Panc1 (cell line): ENCODE data around the gene POLR1E. TPM values are rescaled to one million over a fixed set of nuclear protein-coding genes. Genes with fewer than 3 reads are reported as not detected.

Source experiments
- ATAC-seq: fragments of 200-7000 bp; cut with Tn5 transposase; 2 replicates; pipeline ENCODE4 v1.9.1; 2020; ENCODE audit warnings: mild to moderate bottlenecking, moderate library complexity
- BruUV-seq: library from RNA; stranded (reverse); fragments of 400-500 nt; replicated peaks from 2 replicates; lab custom pipeline; 2021; lab: Mats Ljungman, UMichigan
- CTCF ChIA-PET: fragments of 300-600 bp; sonication (Branson Sonifier 250); formaldehyde crosslinking; loops from one replicate; lab custom pipeline; 2022; ENCODE audit warnings: antibody characterized with exemption; lab: Charles Lee
- POLR2A ChIA-PET: fragments of 300-600 bp; sonication (Branson Sonifier 250); formaldehyde crosslinking; loops from one replicate; lab custom pipeline; 2022; ENCODE audit warnings: antibody characterized with exemption; lab: Charles Lee
- DNase-seq: peaks from one replicate; pipeline ENCODE4 v3.0.0-alpha.2; 2010; ENCODE audit warnings: low read depth, low spot score
- H3K27ac ChIP-seq: 2 replicates; pipeline ENCODE4 v1.5.1; 2011; ENCODE audit warnings: mild to moderate bottlenecking, low read length, inconsistent platforms
- H3K27me3 ChIP-seq: fragments of 200-500 bp; sonication (Bioruptor generic); 2 replicates; pipeline ENCODE4 v1.6.0; 2014; ENCODE audit warnings: low read length, inconsistent platforms; ENCODE audit not compliant: control insufficient read depth, insufficient read depth
- H3K36me3 ChIP-seq: fragments of 200-500 bp; sonication (Bioruptor generic); 2 replicates; pipeline ENCODE4 v1.5.1; 2014; ENCODE audit warnings: inconsistent platforms, mild to moderate bottlenecking, low read length, moderate library complexity; ENCODE audit not compliant: control insufficient read depth, insufficient read depth
- H3K4me1 ChIP-seq: 2 replicates; pipeline ENCODE4 v1.5.1; 2011; ENCODE audit warnings: inconsistent platforms, mild to moderate bottlenecking, low read length, moderate library complexity; ENCODE audit not compliant: control insufficient read depth, insufficient read depth
- H3K4me3 ChIP-seq, 2 experiments: 2 replicates each; pipeline ENCODE4 v1.5.1; 2011 to 2012; ENCODE audit warnings: low read depth in 2 of 2, low read length in 2 of 2, mild to moderate bottlenecking in 2 of 2, inconsistent platforms in 1 of 2, moderate library complexity in 1 of 2
- H3K9me3 ChIP-seq: fragments of 200-500 bp; sonication (Bioruptor generic); 2 replicates; pipeline ENCODE4 v1.5.1; 2014; ENCODE audit warnings: low read depth, mild to moderate bottlenecking, inconsistent platforms, low read length, moderate library complexity; ENCODE audit not compliant: control insufficient read depth, insufficient read depth
- POLR2AphosphoS5 ChIP-seq: IDR thresholded peaks from 2 replicates; pipeline ENCODE4 v1.6.1; 2012; ENCODE audit warnings: mild to moderate bottlenecking, low read depth, low read length, moderate library complexity
- SIN3A ChIP-seq: IDR thresholded peaks from 2 replicates; pipeline ENCODE4 v1.6.1; 2012; ENCODE audit warnings: low read depth, mild to moderate bottlenecking, low read length, moderate library complexity, borderline replicate concordance; ENCODE audit not compliant: insufficient read depth
- TCF7L2 ChIP-seq: IDR thresholded peaks from 2 replicates; pipeline ENCODE4 v1.6.1; 2011; ENCODE audit warnings: mild to moderate bottlenecking, low read depth, low read length, inconsistent platforms
- in situ Hi-C: cut with HindIII; loops from 2 replicates; pipeline ENCODE4 v1.10.0; 2016; ENCODE audit warnings: low sequenced_read_pairs, low pct_unique_long_range_greater_than_20kb
- intact Hi-C: fragments of 100-400 bp; cut with micrococcal nuclease; formaldehyde crosslinking; loops from one replicate; pipeline ENCODE4 v1.10.0; 2022; ENCODE audit not compliant: unreplicated experiment
- total RNA-seq: library from RNA; stranded (reverse); gene quantifications from one replicate; pipeline ENCODE4 v1.2.1, GENCODE V29; 2021; ENCODE audit not compliant: unreplicated experiment
- TF ChIP-seq, protein P1 (sequence below): fragments of 450-650 bp; IDR thresholded peaks from 2 replicates; pipeline ENCODE4 v1.5.1; 2017; ENCODE audit warnings: mild to moderate bottlenecking
- TF ChIP-seq, protein P2 (sequence below), 2 experiments: IDR thresholded peaks; 2 replicates each; pipeline ENCODE4 v1.6.1; 2011 to 2012; ENCODE audit warnings: low read depth in 2 of 2, control low read depth in 1 of 2, low read length in 1 of 2, mild to moderate bottlenecking in 1 of 2, moderate library complexity in 1 of 2; ENCODE audit not compliant: insufficient read depth in 1 of 2

The POLR1E gene
- total RNA-seq, 1 experiment from 2014 or later, result 93.8 TPM

DNA sequence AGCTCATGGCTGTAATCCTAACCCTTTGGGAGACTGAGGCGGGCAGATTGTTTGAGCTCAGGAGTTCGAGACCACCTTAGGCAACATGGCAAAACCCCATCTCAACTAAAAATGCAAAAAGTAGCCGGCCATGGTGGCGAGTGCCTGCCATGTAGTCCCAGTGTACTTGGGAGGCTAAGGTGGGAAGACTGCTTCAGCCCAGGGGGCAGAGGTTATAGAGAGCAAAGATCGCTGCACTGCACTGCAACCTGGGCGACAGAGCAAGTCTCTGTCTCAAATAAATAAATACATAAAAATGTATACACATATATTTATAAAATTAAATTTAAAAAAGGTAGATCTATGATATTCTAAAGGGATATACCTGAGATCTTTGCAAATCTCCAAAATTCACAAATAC lies 39.9 kb upstream of the POLR1E start:
- no peak for DNase-seq
- intact Hi-C loops (no loop called here), in situ Hi-C loops (no loop called here)
- Histone ChIP-seq H3K9me3 (no peaks in the 10 kb centered on the region), H3K27me3 (no peaks in the 10 kb centered on the region), H3K36me3 (peaks cover 14% of the 10 kb centered on the region), H3K4me1 (peaks cover 14% of the 10 kb centered on the region), H3K4me3 (no peak overlapping the region), H3K27ac (no peak overlapping the region)
- BruUV-seq, result no TSS peak
- TF ChIP-seq, protein P1, sequence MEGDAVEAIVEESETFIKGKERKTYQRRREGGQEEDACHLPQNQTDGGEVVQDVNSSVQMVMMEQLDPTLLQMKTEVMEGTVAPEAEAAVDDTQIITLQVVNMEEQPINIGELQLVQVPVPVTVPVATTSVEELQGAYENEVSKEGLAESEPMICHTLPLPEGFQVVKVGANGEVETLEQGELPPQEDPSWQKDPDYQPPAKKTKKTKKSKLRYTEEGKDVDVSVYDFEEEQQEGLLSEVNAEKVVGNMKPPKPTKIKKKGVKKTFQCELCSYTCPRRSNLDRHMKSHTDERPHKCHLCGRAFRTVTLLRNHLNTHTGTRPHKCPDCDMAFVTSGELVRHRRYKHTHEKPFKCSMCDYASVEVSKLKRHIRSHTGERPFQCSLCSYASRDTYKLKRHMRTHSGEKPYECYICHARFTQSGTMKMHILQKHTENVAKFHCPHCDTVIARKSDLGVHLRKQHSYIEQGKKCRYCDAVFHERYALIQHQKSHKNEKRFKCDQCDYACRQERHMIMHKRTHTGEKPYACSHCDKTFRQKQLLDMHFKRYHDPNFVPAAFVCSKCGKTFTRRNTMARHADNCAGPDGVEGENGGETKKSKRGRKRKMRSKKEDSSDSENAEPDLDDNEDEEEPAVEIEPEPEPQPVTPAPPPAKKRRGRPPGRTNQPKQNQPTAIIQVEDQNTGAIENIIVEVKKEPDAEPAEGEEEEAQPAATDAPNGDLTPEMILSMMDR, result no peak
- no peak for TF ChIP-seq SIN3A
- no peak for TF ChIP-seq POLR2AphosphoS5
- TF ChIP-seq TCF7L2, result no peak
- TF ChIP-seq, protein P2, sequence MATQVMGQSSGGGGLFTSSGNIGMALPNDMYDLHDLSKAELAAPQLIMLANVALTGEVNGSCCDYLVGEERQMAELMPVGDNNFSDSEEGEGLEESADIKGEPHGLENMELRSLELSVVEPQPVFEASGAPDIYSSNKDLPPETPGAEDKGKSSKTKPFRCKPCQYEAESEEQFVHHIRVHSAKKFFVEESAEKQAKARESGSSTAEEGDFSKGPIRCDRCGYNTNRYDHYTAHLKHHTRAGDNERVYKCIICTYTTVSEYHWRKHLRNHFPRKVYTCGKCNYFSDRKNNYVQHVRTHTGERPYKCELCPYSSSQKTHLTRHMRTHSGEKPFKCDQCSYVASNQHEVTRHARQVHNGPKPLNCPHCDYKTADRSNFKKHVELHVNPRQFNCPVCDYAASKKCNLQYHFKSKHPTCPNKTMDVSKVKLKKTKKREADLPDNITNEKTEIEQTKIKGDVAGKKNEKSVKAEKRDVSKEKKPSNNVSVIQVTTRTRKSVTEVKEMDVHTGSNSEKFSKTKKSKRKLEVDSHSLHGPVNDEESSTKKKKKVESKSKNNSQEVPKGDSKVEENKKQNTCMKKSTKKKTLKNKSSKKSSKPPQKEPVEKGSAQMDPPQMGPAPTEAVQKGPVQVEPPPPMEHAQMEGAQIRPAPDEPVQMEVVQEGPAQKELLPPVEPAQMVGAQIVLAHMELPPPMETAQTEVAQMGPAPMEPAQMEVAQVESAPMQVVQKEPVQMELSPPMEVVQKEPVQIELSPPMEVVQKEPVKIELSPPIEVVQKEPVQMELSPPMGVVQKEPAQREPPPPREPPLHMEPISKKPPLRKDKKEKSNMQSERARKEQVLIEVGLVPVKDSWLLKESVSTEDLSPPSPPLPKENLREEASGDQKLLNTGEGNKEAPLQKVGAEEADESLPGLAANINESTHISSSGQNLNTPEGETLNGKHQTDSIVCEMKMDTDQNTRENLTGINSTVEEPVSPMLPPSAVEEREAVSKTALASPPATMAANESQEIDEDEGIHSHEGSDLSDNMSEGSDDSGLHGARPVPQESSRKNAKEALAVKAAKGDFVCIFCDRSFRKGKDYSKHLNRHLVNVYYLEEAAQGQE (IDR thresholded peaks at IDR 0.05; ENCODE audit: insufficient read depth in 1 of 2, low read depth in 2 of 2, low read length in 1 of 2), result no peak
- ChIA-PET POLR2A (interaction anchor here (1.1 kb wide), 1 partner anchor 16 kb away, joined by 3 read pairs; no protein-coding TSS in a partner anchor), CTCF (no interaction called here)
- no peak for ATAC-seq

DNA sequence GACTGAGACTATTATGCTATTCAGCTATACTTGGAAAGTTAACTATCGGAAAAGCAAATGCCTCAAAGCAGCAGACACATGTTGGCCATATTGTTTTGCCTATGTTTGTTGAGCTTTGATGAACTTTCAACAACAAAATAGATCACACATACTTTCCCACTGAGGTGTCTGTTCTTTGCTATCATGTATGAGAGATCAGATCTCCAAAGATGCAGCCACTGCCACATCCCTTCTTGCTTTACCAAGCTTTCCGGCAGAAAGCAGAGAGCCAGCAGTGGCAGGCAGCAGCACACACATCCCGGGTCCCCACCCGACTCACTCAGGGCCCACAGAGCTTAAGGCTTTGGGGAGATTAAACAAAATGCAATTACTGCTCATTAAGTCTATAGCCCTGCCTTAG lies 39.3 kb upstream of the POLR1E start:
- peaks cover 12% of the 10 kb centered on the region for H3K4me1 ChIP-seq
- in situ Hi-C loops, result no loop called here
- H3K9me3 ChIP-seq, result no peaks in the 10 kb centered on the region
- H3K27ac ChIP-seq, result no peak overlapping the region
- BruUV-seq, result no TSS peak
- CTCF ChIA-PET, result no interaction called here
- intact Hi-C loops, result no loop called here
- no peaks in the 10 kb centered on the region for H3K27me3 ChIP-seq
- ATAC-seq, result no peak
- POLR2A ChIA-PET, result interaction anchor here (1.1 kb wide), 1 partner anchor 15 kb away, joined by 3 read pairs; no protein-coding TSS in a partner anchor
- DNase-seq, result no peak
- peaks cover 10% of the 10 kb centered on the region; the same call in 1 of the 2 replicates for H3K36me3 ChIP-seq
- no peak overlapping the region for H3K4me3 ChIP-seq
- TF ChIP-seq TCF7L2 (no peak), POLR2AphosphoS5 (no peak), SIN3A (no peak)
- TF ChIP-seq, protein P1, result no peak
- TF ChIP-seq, protein P2 (IDR thresholded peaks at IDR 0.05; ENCODE audit: insufficient read depth in 1 of 2, low read depth in 2 of 2, low read length in 1 of 2), result no peak
